PC-9 (cell line): Measurements from ENCODE around the gene TBRG4.

Source experiments
- EZH2 ChIP-seq: fragments of 200-600 bp; sonication (generic); IDR thresholded peaks from 2 replicates; pipeline ENCODE4 v1.8.0; 2017; ENCODE audit warnings: antibody characterized with exemption, low read depth
- TF ChIP-seq, protein P1 (sequence below): fragments of 200-600 bp; sonication (generic); conservative IDR thresholded peaks from 2 replicates; pipeline ENCODE4 v1.6.1; 2017; ENCODE audit warnings: mixed run types, antibody characterized with exemption, mild to moderate bottlenecking, moderate library complexity

- TF ChIP-seq, protein P1, sequence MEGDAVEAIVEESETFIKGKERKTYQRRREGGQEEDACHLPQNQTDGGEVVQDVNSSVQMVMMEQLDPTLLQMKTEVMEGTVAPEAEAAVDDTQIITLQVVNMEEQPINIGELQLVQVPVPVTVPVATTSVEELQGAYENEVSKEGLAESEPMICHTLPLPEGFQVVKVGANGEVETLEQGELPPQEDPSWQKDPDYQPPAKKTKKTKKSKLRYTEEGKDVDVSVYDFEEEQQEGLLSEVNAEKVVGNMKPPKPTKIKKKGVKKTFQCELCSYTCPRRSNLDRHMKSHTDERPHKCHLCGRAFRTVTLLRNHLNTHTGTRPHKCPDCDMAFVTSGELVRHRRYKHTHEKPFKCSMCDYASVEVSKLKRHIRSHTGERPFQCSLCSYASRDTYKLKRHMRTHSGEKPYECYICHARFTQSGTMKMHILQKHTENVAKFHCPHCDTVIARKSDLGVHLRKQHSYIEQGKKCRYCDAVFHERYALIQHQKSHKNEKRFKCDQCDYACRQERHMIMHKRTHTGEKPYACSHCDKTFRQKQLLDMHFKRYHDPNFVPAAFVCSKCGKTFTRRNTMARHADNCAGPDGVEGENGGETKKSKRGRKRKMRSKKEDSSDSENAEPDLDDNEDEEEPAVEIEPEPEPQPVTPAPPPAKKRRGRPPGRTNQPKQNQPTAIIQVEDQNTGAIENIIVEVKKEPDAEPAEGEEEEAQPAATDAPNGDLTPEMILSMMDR, result no peak
- no peak for TF ChIP-seq EZH2
Observed at GRCh38 chr7:45066409-45066808, 45.1 kb downstream of the TBRG4 start.
